Vagina (tissue), 2 donors: ENCODE data around the gene GPR155. TPM values are rescaled to one million over a fixed set of nuclear protein-coding genes. Genes with fewer than 3 reads are reported as not detected.

Experiments
- DNase-seq, 2 donors: peaks; one replicate each; pipeline ENCODE4 v3.0.0-alpha.2; 2017; ENCODE audit errors: extremely low spot score in 2 of 2
- H3K27ac ChIP-seq: fragments of 200-600 bp; sonication (generic); one replicate; pipeline ENCODE4 v1.5.1; 2019
- H3K27me3 ChIP-seq: fragments of 200-600 bp; sonication (generic); one replicate; pipeline ENCODE4 v1.5.1; 2019
- H3K36me3 ChIP-seq, 2 donors: fragments of 200-600 bp; sonication (generic); one replicate each; pipeline ENCODE4 v1.5.1; 2017 to 2019
- H3K4me1 ChIP-seq: fragments of 200-600 bp; sonication (generic); one replicate; pipeline ENCODE4 v1.5.1; 2019
- H3K4me3 ChIP-seq, 2 donors: fragments of 200-600 bp; sonication (generic); 1 replicate in 1 of 2; 2 replicates in 1 of 2; pipeline ENCODE4 v1.5.1; 2016 to 2019
- H3K9me3 ChIP-seq: fragments of 200-600 bp; sonication (generic); one replicate; pipeline ENCODE4 v1.5.1; 2019
- CTCF ChIP-seq, 3 experiments: fragments of 450-650 bp in 2 of 3; fragments of 200-600 bp in 1 of 3; sonication (generic) in 1 of 3; IDR thresholded peaks; one replicate each; pipeline ENCODE4 v1.5.1; 2017 to 2019; ENCODE audit warnings: antibody characterized with exemption in 3 of 3, mild to moderate bottlenecking in 2 of 3, moderate library complexity in 2 of 3
- POLR2A ChIP-seq, 2 donors: fragments of 450-650 bp; IDR thresholded peaks; one replicate each; pipeline ENCODE4 v1.6.1; 2017; ENCODE audit warnings: antibody characterized with exemption in 2 of 2, mild to moderate bottlenecking in 2 of 2, moderate library complexity in 2 of 2
- POLR2AphosphoS5 ChIP-seq, 2 donors: sonication (generic); formaldehyde crosslinking; IDR thresholded peaks; one replicate each; pipeline ENCODE4 v1.9.0; 2017; ENCODE audit warnings: antibody characterized with exemption in 2 of 2, mild to moderate bottlenecking in 2 of 2, low read depth in 1 of 2; ENCODE audit not compliant: insufficient read depth in 1 of 2
- intact Hi-C: fragments of 100-400 bp; cut with DNase I; formaldehyde crosslinking; loops from one replicate; pipeline ENCODE4 v1.15.1; 2023
- total RNA-seq: library from RNA; depleted of rRNA; stranded (reverse); fragments of >200 nt; gene quantifications from one replicate; pipeline ENCODE4 v1.2.3, GENCODE V29; 2016

Gene GPR155
- total RNA-seq, 1 donor from 2014 or later = 6.6 TPM

DNA sequence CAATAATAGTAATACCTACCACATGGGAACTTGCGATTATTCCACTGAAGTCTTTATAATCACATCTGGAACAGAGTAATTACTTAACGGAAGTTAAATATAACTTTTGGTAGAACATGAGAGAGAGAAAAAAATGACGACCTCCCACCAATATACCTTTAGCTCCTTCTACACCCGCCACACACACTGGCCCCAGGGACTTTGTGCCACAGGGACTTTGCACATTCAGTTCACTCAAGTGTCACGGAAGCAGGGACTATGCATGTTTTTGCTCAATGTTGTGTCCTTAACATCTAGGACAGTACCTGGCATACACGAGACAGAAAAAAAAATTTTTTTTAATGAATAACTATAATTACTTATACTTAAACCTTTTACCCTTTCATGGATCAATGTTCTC, 4.0 kb downstream of the GPR155 start:
- H3K27me3 ChIP-seq = no peaks in the 10 kb centered on the region
- H3K9me3 ChIP-seq = no peaks in the 10 kb centered on the region
- H3K4me3 ChIP-seq = no peak overlapping the region
- intact Hi-C loops = no loop called here
- H3K36me3 ChIP-seq = no peaks in the 10 kb centered on the region
- H3K4me1 ChIP-seq = peaks cover 19% of the 10 kb centered on the region
- H3K27ac ChIP-seq = no peak overlapping the region
- no peak for TF ChIP-seq POLR2AphosphoS5 (IDR thresholded peaks at IDR 0.05; ENCODE audit: insufficient read depth in 1 of 2, low read depth in 1 of 2)
- TF ChIP-seq CTCF (IDR thresholded peaks at IDR 0.05) = no peak
- TF ChIP-seq POLR2A (IDR thresholded peaks at IDR 0.05) = no peak
- no peak for DNase-seq

GRCh38 chr2:174477759-174478158, 9.1 kb downstream of the GPR155 start:
- intact Hi-C loops = no loop called here
- no peaks in the 10 kb centered on the region for H3K4me1 ChIP-seq
- no peaks in the 10 kb centered on the region for H3K27me3 ChIP-seq
- no peak for TF ChIP-seq CTCF (IDR thresholded peaks at IDR 0.05)
- no peak for TF ChIP-seq POLR2AphosphoS5 (IDR thresholded peaks at IDR 0.05; ENCODE audit: insufficient read depth in 1 of 2, low read depth in 1 of 2)
- no peak for TF ChIP-seq POLR2A (IDR thresholded peaks at IDR 0.05)
- no peaks in the 10 kb centered on the region for H3K9me3 ChIP-seq
- H3K36me3 ChIP-seq = no peaks in the 10 kb centered on the region
- DNase-seq = no peak
- H3K4me3 ChIP-seq = no peak overlapping the region
- no peak overlapping the region for H3K27ac ChIP-seq

GRCh38 chr2:174473796-174474195, 13.0 kb downstream of the GPR155 start:
- TF ChIP-seq POLR2A (IDR thresholded peaks at IDR 0.05) (no peak), CTCF (IDR thresholded peaks at IDR 0.05) (no peak)
- DNase-seq = no peak
- no peaks in the 10 kb centered on the region for H3K36me3 ChIP-seq
- no peak overlapping the region for H3K4me3 ChIP-seq
- H3K27me3 ChIP-seq = no peaks in the 10 kb centered on the region
- H3K9me3 ChIP-seq = no peaks in the 10 kb centered on the region
- intact Hi-C loops = no loop called here
- H3K27ac ChIP-seq = no peak overlapping the region
- H3K4me1 ChIP-seq = no peaks in the 10 kb centered on the region

DNA sequence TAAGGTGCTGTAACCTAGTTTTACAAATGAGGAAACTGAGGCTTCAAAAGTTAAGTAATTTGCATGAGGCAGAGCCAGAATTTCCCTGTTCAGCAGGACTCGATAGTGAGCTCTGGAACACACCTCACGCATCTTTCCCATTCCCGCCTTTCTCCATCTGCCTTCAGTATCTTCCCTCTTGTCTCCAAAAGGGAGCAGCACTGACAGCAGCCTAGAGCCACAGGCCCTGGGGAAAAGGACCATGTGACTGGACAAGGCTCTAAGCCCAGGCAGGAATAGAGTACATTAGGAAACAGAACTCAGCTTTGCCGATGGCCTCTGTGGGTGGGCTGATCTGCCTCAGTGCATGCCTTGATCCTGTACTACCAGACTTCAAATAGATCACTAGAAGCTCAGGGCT, 21.5 kb downstream of the GPR155 start:
- Histone ChIP-seq H3K27ac (no peak overlapping the region), H3K4me3 (no peak overlapping the region), H3K9me3 (no peaks in the 10 kb centered on the region), H3K27me3 (no peaks in the 10 kb centered on the region), H3K4me1 (no peaks in the 10 kb centered on the region), H3K36me3 (no peaks in the 10 kb centered on the region)
- no peak for TF ChIP-seq POLR2AphosphoS5 (IDR thresholded peaks at IDR 0.05; ENCODE audit: insufficient read depth in 1 of 2, low read depth in 1 of 2)
- TF ChIP-seq POLR2A (IDR thresholded peaks at IDR 0.05) = no peak
- TF ChIP-seq CTCF (IDR thresholded peaks at IDR 0.05) = no peak
- intact Hi-C loops = no loop called here
- no peak for DNase-seq

- TF ChIP-seq POLR2A (IDR thresholded peaks at IDR 0.05) = no peak
- TF ChIP-seq POLR2AphosphoS5 (IDR thresholded peaks at IDR 0.05; ENCODE audit: insufficient read depth in 1 of 2, low read depth in 1 of 2) = no peak
- no peak for TF ChIP-seq CTCF (IDR thresholded peaks at IDR 0.05)
- H3K4me3 ChIP-seq = no peak overlapping the region
- no peaks in the 10 kb centered on the region for H3K9me3 ChIP-seq
- intact Hi-C loops = no loop called here
- H3K27ac ChIP-seq = no peak overlapping the region
- peaks cover 0 to 10% of the 10 kb centered on the region in 2 donors for H3K36me3 ChIP-seq
- no peak for DNase-seq
- no peaks in the 10 kb centered on the region for H3K4me1 ChIP-seq
- H3K27me3 ChIP-seq = no peaks in the 10 kb centered on the region
Observed at GRCh38 chr2:174461221-174461620, 25.6 kb downstream of the GPR155 start.
